GM21529 (cell line): ENCODE results near the gene CDR2L.
A peak's percentile ranks its signal among the peaks of the same experiment; 100 is the strongest.
"Not testable (repeated sequence)": the region's sequence is repeated elsewhere in the genome, so short reads cannot be mapped to it uniquely, and the experiment has no call there.

Experiments
- ATAC-seq: cut with Tn5 transposase; IDR thresholded peaks from one replicate; pipeline ENCODE4 v1.9.1; 2021; ENCODE audit not compliant: unreplicated experiment

The CDR2L gene

DNA sequence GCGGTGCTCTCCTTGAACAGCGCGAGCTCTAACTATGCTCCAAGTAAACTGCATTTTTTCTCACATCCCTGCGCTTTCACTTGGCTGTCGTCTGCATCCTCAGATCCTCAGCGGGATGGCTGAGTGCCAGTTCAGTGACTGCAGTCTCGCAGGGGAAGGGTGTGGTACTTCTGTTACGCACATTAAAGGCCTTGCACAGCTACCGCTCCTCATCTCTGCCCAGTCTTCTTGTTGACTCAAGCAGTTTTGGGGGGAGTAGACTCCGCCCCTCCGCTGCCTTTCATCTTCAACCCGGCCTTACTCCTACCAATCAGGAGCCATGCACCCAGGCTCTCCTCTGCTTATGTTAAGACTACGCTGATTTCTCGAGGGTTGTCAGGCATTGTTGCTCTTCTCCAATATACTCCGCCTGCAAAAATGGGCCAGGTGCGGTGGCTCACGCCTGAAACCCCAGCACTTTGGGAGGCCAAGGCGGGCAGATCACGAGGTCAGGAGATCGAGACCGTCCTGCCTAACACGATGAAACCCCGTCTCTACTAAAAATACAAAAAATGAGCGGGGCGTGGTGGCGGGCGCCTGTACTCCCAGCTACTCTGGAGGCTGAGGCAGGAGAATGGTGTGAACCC lies 49.3 kb downstream of the CDR2L start:
- ATAC-seq: no peak

DNA sequence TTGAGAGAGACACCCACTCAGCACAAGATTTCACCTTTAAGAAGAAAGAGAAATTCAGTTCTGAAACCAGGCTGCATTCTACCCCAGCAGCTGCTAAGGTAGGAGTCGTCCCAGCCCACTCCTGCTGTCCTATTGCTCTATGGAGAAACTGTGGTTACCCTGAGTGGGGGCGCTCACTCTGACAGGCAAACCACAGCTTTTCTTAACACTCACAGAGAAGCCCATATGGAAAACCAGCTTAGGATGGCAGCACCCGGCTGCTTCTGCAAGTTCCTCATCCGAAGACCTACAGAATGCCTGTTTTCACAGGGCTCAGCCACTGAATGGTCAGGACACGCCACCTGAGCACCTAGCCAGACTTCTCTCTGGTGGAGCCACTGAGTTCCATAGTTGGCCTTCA lies 51.8 kb downstream of the CDR2L start:
- ATAC-seq: no peak

GRCh38 chr17:75041656-75042280 lies 54.3 kb downstream of the CDR2L start:
- no peak for ATAC-seq

- ATAC-seq: not testable (repeated sequence)
These were observed 56.4 kb downstream of the CDR2L start for GRCh38 chr17:75043789-75044188.

- no peak for ATAC-seq
These were observed 57.3 kb downstream of the CDR2L start for GRCh38 chr17:75044716-75045115.

DNA sequence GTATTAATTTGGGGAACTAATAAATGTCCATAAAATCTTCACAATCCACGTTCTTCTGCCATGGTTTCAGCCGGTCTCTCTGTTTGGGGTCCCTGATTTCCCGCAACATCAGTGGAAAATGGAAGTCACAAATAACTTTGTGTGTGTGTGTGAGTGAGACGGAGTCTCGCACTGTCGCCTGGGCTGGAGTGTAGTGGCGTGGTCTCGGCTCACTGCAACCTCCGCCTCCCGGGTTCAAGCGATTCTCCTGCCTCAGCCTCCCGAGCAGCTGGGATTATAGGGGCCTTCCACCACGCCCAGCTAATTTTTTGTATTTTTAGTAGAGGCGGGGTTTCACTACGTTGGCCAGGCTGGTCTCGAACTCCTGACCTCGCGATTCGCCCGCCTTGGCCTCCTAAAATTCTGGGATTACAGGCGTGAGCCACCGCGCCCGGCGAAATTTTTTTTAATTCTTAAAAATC lies 58.5 kb downstream of the CDR2L start:
- ATAC-seq: not testable (repeated sequence)

DNA sequence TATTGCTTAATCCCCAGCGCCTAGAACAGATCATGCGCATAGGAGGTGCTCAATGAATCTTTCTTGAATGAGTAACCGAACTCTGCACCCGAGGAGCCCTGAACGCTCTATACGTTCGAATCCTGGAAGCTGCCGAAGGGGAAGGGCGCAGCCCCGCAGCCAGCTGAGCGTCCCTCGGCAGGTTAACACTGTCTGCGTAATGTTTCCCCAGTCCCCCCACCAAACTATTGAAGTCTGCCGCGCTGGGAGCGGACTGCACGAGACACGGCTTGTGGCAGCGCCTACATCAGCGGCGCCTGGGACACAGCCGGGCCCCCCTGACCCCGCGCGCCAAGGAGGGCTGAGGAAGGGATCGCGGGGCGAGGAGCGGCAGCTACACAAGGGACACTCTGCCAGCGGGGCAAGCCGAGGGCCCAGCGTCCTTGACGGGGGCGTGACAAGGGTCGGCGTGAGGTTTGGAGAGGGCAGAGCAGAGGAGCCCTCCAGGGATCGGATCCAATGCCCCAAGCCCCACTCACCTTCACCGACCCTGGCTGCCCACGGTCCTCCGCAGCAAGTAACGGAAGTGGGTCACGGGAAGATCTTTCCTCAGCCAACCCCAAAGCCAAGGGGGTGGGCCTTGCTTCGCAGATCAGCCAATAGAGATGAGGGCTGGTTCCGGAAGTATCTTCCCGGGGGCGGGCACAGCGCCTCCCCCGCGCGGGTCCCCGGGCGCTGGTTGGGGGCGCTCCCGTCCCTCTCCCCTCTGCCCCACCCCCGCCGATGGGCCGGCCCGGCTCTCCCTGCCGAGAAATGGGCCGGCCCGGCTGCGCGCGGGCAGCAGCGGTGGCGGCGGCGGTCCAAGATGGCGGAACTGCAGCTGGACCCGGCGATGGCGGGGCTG lies 59.2 kb downstream of the CDR2L start, which contains the start of the genes ATP5PD and KCTD2:
Gene ATP5PD (minus strand): TSS at position 563 of the 883 bp plus-strand sequence. CDS start 4,319 bp downstream, outside the sequence.
Gene KCTD2 (plus strand): TSS at position 819 of the 883 bp plus-strand sequence. CDS start 26 bp downstream, at position 845.
- ATAC-seq: peak; percentile 95

- peak; percentile 13 for ATAC-seq
These were observed 60.1 kb downstream of the CDR2L start for GRCh38 chr17:75047398-75048098.

DNA sequence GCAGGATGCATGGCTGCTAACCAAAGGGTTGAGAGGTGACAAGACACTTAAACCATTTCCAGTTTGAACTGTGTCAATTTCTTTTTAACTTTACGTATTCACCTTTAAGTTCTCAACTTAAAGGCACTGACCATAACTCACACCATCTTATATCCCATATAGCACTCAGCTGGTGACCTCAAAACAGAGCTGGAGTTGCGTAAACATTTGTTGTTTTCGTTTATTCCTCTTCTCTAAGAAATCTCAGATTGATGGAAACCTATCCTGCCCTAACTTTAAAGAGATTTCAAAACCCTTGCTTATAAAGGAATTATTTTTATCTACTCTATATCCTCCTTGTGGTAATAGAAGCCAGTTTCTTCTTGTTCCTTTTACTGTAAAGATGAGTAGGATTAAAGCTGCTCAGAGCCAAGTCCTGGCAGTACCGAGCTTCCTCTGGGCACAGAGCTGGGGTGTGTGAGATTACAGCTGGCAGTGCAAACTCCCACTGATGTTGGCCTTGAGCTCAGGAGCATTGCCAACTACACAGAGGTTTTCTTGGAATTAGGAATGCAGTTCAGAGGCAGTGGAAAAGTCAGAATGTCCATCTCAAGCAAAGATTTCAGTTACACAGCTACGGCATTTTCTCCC lies 60.9 kb downstream of the CDR2L start:
- no peak for ATAC-seq

- no peak for ATAC-seq
These were observed 61.6 kb downstream of the CDR2L start for GRCh38 chr17:75049057-75049456.

DNA sequence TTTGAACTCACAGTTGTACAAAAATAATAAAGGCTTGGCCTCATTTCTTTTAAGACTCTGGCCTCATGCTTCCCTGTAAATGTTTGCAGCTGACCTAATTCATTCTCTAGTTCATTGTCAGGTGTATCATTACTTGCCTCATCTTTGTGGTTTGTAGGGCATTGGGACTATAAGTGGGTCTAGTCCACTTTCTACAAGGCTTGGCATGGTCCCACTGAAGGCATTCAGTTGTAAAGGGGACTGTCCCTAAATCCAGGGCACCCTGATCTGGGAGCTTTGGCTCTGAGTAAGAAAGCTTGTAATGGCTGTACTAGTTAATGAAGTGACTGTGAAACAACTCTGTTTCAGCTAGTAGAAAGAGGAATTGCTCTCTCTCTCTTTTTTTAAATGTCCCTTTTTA lies 62.3 kb downstream of the CDR2L start:
- no peak for ATAC-seq

DNA sequence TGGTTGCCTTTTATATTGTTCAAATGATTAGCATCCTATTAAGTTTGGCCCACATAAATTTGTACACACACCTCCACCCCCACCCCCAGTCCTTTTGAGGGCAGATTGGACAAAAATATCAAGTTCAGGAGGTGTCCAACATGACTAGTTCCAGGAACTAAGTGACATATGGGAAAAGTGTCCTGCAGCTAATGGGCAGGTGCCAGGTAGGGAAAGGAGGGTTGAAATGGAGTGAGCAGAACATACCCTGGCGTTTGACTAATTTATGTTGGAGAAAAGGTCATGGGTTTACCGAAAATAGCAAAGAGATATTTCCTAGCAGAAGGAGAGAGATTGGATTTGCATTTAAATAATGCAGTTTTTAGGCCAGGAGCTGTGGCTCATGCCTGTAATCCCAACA lies 64.5 kb downstream of the CDR2L start:
- ATAC-seq: no peak
